Endothelial cell of umbilical vein (primary cell): ENCODE results near the gene SCP2.
A peak's percentile ranks its signal among the peaks of the same experiment; 100 is the strongest.

ENCODE experiments used
- EZH2 ChIP-seq: IDR thresholded peaks from 2 replicates; pipeline ENCODE4 v1.6.1; 2012; ENCODE audit warnings: borderline replicate concordance, low read depth, mild to moderate bottlenecking, moderate library complexity, low read length, inconsistent platforms; ENCODE audit not compliant: severe bottlenecking
- FOS ChIP-seq: IDR thresholded peaks from 2 replicates; pipeline ENCODE4 v1.6.1; 2011; ENCODE audit warnings: mild to moderate bottlenecking, low read length, moderate library complexity, borderline replicate concordance; ENCODE audit not compliant: insufficient read depth
- GATA2 ChIP-seq: IDR thresholded peaks from 2 replicates; pipeline ENCODE4 v1.7.0; 2011; ENCODE audit warnings: low read depth, mild to moderate bottlenecking, moderate library complexity, mixed read lengths, low read length; ENCODE audit not compliant: insufficient read length, insufficient read depth
- JUN ChIP-seq: IDR thresholded peaks from 2 replicates; pipeline ENCODE4 v1.6.1; 2011; ENCODE audit warnings: borderline replicate concordance, low read depth; ENCODE audit not compliant: insufficient read length, insufficient read depth
- MYC ChIP-seq: IDR thresholded peaks from one replicate; pipeline ENCODE4 v1.6.1; 2011; ENCODE audit warnings: mild to moderate bottlenecking, low read depth, low read length
- POLR2A ChIP-seq: IDR thresholded peaks from 2 replicates; pipeline ENCODE4 v1.6.1; 2012; ENCODE audit warnings: low read depth, mild to moderate bottlenecking, control low read depth, low read length
- POLR2AphosphoS5 ChIP-seq: IDR thresholded peaks from 2 replicates; pipeline ENCODE4 v1.6.1; 2012; ENCODE audit warnings: low read depth, mild to moderate bottlenecking, control low read depth, low read length, moderate library complexity; ENCODE audit not compliant: insufficient read depth
- TF ChIP-seq, protein P1 (sequence below), 2 donors: IDR thresholded peaks; 1 replicate in 1 of 2; 2 replicates in 1 of 2; pipeline ENCODE4 v1.5.1; 2011; ENCODE audit warnings: low read length in 2 of 2, mild to moderate bottlenecking in 2 of 2, moderate library complexity in 2 of 2, control low read depth in 1 of 2, inconsistent platforms in 1 of 2, low read depth in 1 of 2; ENCODE audit not compliant: insufficient read depth in 1 of 2; ENCODE audit errors: extremely low read depth in 1 of 2
- TF ChIP-seq, protein P2 (sequence below): IDR thresholded peaks from 2 replicates; pipeline ENCODE4 v1.6.1; 2011; ENCODE audit not compliant: insufficient read depth, insufficient read length

DNA sequence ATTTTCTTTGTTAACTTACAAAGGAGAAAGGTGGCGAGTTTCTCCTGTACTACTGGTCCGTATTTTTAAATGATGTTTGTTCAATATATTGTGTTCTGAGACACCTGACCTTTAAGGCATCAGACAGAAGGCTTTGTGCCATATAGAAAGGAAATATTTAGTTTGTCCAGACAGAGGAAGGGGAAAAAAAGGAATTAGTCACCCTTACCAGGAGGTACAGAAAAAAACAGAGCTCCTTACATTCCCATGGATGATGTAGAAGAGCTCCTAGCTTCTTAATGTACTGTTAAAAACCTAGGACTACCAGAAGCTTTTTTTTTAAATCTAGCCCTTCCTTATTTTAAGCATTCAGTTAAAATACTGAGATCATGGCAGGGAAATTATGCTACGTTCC, 122.5 kb downstream of the SCP2 start:
- no peak for TF ChIP-seq POLR2AphosphoS5
- TF ChIP-seq, protein P1, sequence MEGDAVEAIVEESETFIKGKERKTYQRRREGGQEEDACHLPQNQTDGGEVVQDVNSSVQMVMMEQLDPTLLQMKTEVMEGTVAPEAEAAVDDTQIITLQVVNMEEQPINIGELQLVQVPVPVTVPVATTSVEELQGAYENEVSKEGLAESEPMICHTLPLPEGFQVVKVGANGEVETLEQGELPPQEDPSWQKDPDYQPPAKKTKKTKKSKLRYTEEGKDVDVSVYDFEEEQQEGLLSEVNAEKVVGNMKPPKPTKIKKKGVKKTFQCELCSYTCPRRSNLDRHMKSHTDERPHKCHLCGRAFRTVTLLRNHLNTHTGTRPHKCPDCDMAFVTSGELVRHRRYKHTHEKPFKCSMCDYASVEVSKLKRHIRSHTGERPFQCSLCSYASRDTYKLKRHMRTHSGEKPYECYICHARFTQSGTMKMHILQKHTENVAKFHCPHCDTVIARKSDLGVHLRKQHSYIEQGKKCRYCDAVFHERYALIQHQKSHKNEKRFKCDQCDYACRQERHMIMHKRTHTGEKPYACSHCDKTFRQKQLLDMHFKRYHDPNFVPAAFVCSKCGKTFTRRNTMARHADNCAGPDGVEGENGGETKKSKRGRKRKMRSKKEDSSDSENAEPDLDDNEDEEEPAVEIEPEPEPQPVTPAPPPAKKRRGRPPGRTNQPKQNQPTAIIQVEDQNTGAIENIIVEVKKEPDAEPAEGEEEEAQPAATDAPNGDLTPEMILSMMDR (IDR thresholded peaks at IDR 0.05; ENCODE audit: extremely low read depth in 1 of 2, insufficient read depth in 1 of 2, low read depth in 1 of 2, low read length in 2 of 2) = no peak
- peak; percentile 64 for TF ChIP-seq JUN
- TF ChIP-seq POLR2A = no peak
- TF ChIP-seq EZH2 = no peak
- TF ChIP-seq, protein P2, sequence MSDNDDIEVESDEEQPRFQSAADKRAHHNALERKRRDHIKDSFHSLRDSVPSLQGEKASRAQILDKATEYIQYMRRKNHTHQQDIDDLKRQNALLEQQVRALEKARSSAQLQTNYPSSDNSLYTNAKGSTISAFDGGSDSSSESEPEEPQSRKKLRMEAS = no peak
- peak; percentile 68 for TF ChIP-seq FOS
- TF ChIP-seq MYC = no peak
- TF ChIP-seq GATA2 = no peak
